Ectodermal cell (in vitro differentiated cells): Measurements from ENCODE around the gene PCDHGB7.
"Not testable (repeated sequence)": the region's sequence is repeated elsewhere in the genome, so short reads cannot be mapped to it uniquely, and the experiment has no call there.

ENCODE experiments used
- H3K27ac ChIP-seq: 2 replicates; pipeline ENCODE4 v1.7.0; 2013; ENCODE audit warnings: mild to moderate bottlenecking, low read depth, low read length; ENCODE audit not compliant: insufficient read depth, poor library complexity, severe bottlenecking
- H3K27me3 ChIP-seq: 2 replicates; pipeline ENCODE4 v1.7.0; 2013; ENCODE audit warnings: mild to moderate bottlenecking, low read length; ENCODE audit not compliant: insufficient read depth, control insufficient read depth, poor library complexity, severe bottlenecking
- H3K36me3 ChIP-seq: one replicate; pipeline ENCODE4 v1.7.0; 2013; ENCODE audit warnings: low read length; ENCODE audit not compliant: control insufficient read depth, insufficient read depth
- H3K4me1 ChIP-seq: one replicate; pipeline ENCODE4 v1.7.0; 2013; ENCODE audit warnings: low read length; ENCODE audit not compliant: control insufficient read depth, insufficient read depth
- H3K4me3 ChIP-seq: 2 replicates; pipeline ENCODE4 v1.7.0; 2013; ENCODE audit warnings: low read depth, low read length, control low read depth; ENCODE audit not compliant: insufficient read depth
- H3K9me3 ChIP-seq: 2 replicates; pipeline ENCODE4 v1.7.0; 2013; ENCODE audit warnings: mild to moderate bottlenecking, low read length, moderate library complexity; ENCODE audit not compliant: control insufficient read depth
- WGBS, 2 experiments: methylation state at CpG; one replicate each; pipeline ENCODE4 v1.1.7; 2013; ENCODE audit warnings: missing lambda C conversion rate in 2 of 2; 5-methylcytosine and 5-hydroxymethylcytosine counted together

PCDHGB7 gene

GRCh38 chr5:141414548-141415274, 2.8 kb upstream of the PCDHGB7 start:
- H3K27ac ChIP-seq, H3K4me3 ChIP-seq, H3K27me3 ChIP-seq, H3K4me1 ChIP-seq: not testable (repeated sequence)
- WGBS, 2 experiments, result 95 to 97% methylated on average over 46 of the region's 46 CpGs
- H3K36me3 ChIP-seq, result peaks cover 50% of the 10 kb centered on the region
- H3K9me3 ChIP-seq, result peaks cover 11% of the 10 kb centered on the region

GRCh38 chr5:141415275-141415618, 2.2 kb upstream of the PCDHGB7 start:
- not testable (repeated sequence) for H3K4me3 ChIP-seq, H3K27me3 ChIP-seq, H3K27ac ChIP-seq, H3K4me1 ChIP-seq
- H3K9me3 ChIP-seq, result peaks cover 11% of the 10 kb centered on the region
- WGBS, 2 experiments, result 96% methylated on average over 24 of the region's 24 CpGs
- peaks cover 48% of the 10 kb centered on the region for H3K36me3 ChIP-seq

- H3K27me3 ChIP-seq, result no peaks in the 10 kb centered on the region
- H3K36me3 ChIP-seq, result peaks cover 58% of the 10 kb centered on the region
- peaks cover 22% of the 10 kb centered on the region for H3K9me3 ChIP-seq
- H3K4me1 ChIP-seq, result no peaks in the 10 kb centered on the region
- 96 to 97% methylated on average over 74 of the region's 74 CpGs for WGBS, 2 experiments
- no peak overlapping the region for H3K27ac ChIP-seq
- no peak overlapping the region for H3K4me3 ChIP-seq
These were observed 1.8 kb downstream of the PCDHGB7 start for GRCh38 chr5:141419074-141419880.

GRCh38 chr5:141420855-141421488, 3.5 kb downstream of the PCDHGB7 start, which contains the start of gene PCDHGA11:
Gene PCDHGA11 (plus strand): TSS chr5:141421051. CDS start chr5:141421228, 177 bp downstream.
- no peak within 1 kb of the TSS for H3K4me3 ChIP-seq
- H3K36me3 ChIP-seq, result peaks cover 46% of the 10 kb centered on the region
- 91 to 92% methylated on average over 42 of the region's 42 CpGs for WGBS, 2 experiments

GRCh38 chr5:141421489-141421855, 4.0 kb downstream of the PCDHGB7 start:
- Histone ChIP-seq H3K4me1 (no peaks in the 10 kb centered on the region), H3K27ac (no peak overlapping the region), H3K27me3 (no peaks in the 10 kb centered on the region), H3K4me3 (no peak overlapping the region), H3K36me3 (peaks cover 47% of the 10 kb centered on the region), H3K9me3 (peaks cover 20% of the 10 kb centered on the region)
- WGBS, 2 experiments, result 94% methylated on average over 13 of the region's 13 CpGs

More at GRCh38 chr5:141420855-141421488, 3.5 kb downstream of the PCDHGB7 start, which contains the start of gene PCDHGA11:
- Histone ChIP-seq H3K4me1 (no peaks in the 10 kb centered on the region), H3K9me3 (peaks cover 20% of the 10 kb centered on the region), H3K27me3 (no peaks in the 10 kb centered on the region), H3K27ac (no peak within 1 kb of the TSS)

- no peak overlapping the region for H3K4me3 ChIP-seq
- peaks cover 29% of the 10 kb centered on the region for H3K9me3 ChIP-seq
- peaks cover 57% of the 10 kb centered on the region for H3K36me3 ChIP-seq
- 97 to 98% methylated on average over 42 of the region's 42 CpGs for WGBS, 2 experiments
- H3K27ac ChIP-seq, result no peak overlapping the region
- H3K27me3 ChIP-seq, result no peaks in the 10 kb centered on the region
- H3K4me1 ChIP-seq, result no peaks in the 10 kb centered on the region
These were observed 5.3 kb downstream of the PCDHGB7 start for GRCh38 chr5:141422742-141423291.

- Histone ChIP-seq H3K4me3 (no peak overlapping the region), H3K27ac (no peak overlapping the region), H3K9me3 (peaks cover 20% of the 10 kb centered on the region)
These were observed 10.4 kb downstream of the PCDHGB7 start for GRCh38 chr5:141427783-141428426.

GRCh38 chr5:141430332-141431113, 13.0 kb downstream of the PCDHGB7 start, which contains the start of gene PCDHGA12:
Gene PCDHGA12 (plus strand): TSS chr5:141430507. CDS start chr5:141430760, 253 bp downstream.
- H3K4me1 ChIP-seq, result no peaks in the 10 kb centered on the region
- no peak within 1 kb of the TSS for H3K27ac ChIP-seq
- 95% methylated on average over 33 of the region's 33 CpGs for WGBS, 2 experiments
- peaks cover 46% of the 10 kb centered on the region for H3K36me3 ChIP-seq
- no peak within 1 kb of the TSS for H3K4me3 ChIP-seq
- H3K27me3 ChIP-seq, result no peaks in the 10 kb centered on the region
- H3K9me3 ChIP-seq, result peaks cover 24% of the 10 kb centered on the region

More at GRCh38 chr5:141427783-141428426, 10.4 kb downstream of the PCDHGB7 start:
- WGBS, 2 experiments, result 97 to 98% methylated on average over 53 of the region's 53 CpGs
- Histone ChIP-seq H3K36me3 (peaks cover 49% of the 10 kb centered on the region), H3K4me1 (no peaks in the 10 kb centered on the region), H3K27me3 (no peaks in the 10 kb centered on the region)

GRCh38 chr5:141431286-141431685, 13.8 kb downstream of the PCDHGB7 start:
- H3K4me1 ChIP-seq, result no peaks in the 10 kb centered on the region
- H3K4me3 ChIP-seq, result no peak overlapping the region
- H3K27ac ChIP-seq, result no peak overlapping the region
- H3K36me3 ChIP-seq, result peaks cover 41% of the 10 kb centered on the region
- no peaks in the 10 kb centered on the region for H3K27me3 ChIP-seq
- peaks cover 24% of the 10 kb centered on the region for H3K9me3 ChIP-seq
- 96 to 97% methylated on average over 37 of the region's 37 CpGs for WGBS, 2 experiments
